WTC11 (cell line): ENCODE results near the gene MACROD2. TPM values are rescaled to one million over a fixed set of nuclear protein-coding genes. Genes with fewer than 3 reads are reported as not detected.

Experiments
- ATAC-seq: fragments of 200-7000 bp; cut with Tn5 transposase; 2 replicates; pipeline ENCODE4 v1.10.0; 2021; ENCODE audit warnings: mild to moderate bottlenecking, moderate library complexity
- CTCF ChIA-PET: fragments of 300-600 bp; sonication (Branson Sonifier 250); formaldehyde crosslinking; loops from one replicate; lab custom pipeline; 2021; ENCODE audit warnings: antibody characterized with exemption; lab: Charles Lee
- POLR2A ChIA-PET: fragments of 350-600 bp; sonication (Branson Sonifier 250); formaldehyde crosslinking; loops from one replicate; lab custom pipeline; 2021; ENCODE audit warnings: antibody characterized with exemption; lab: Charles Lee
- DNase-seq: peaks from one replicate; pipeline ENCODE4 v3.0.0; 2021; ENCODE audit warnings: low spot score
- H3K27ac Mint-ChIP-seq: 2 replicates; pipeline ENCODE4 v1.8.0; 2021; ENCODE audit warnings: mixed read lengths
- H3K27me3 Mint-ChIP-seq: 2 replicates; pipeline ENCODE4 v1.8.0; 2021; ENCODE audit warnings: low read depth, mild to moderate bottlenecking, moderate library complexity, mixed read lengths
- H3K36me3 Mint-ChIP-seq: 2 replicates; pipeline ENCODE4 v1.8.0; 2021; ENCODE audit warnings: mixed read lengths
- H3K4me1 Mint-ChIP-seq: 2 replicates; pipeline ENCODE4 v1.8.0; 2022; ENCODE audit warnings: mixed read lengths
- H3K4me3 Mint-ChIP-seq: 2 replicates; pipeline ENCODE4 v1.8.0; 2021; ENCODE audit warnings: mild to moderate bottlenecking, moderate library complexity, mixed read lengths
- H3K9me3 Mint-ChIP-seq: 2 replicates; pipeline ENCODE4 v1.8.0; 2021; ENCODE audit warnings: mixed read lengths
- ATF1 ChIP-seq: sonication (generic); formaldehyde crosslinking; IDR thresholded peaks from 2 replicates; pipeline ENCODE4 v1.8.1; 2023; ENCODE audit warnings: mild to moderate bottlenecking, moderate library complexity, missing genetic modification reagents
- E2F4 ChIP-seq: sonication (generic); formaldehyde crosslinking; IDR thresholded peaks from 2 replicates; pipeline ENCODE4 v1.8.1; 2022; ENCODE audit warnings: low read depth, mild to moderate bottlenecking, moderate library complexity, missing genetic modification reagents, borderline replicate concordance
- ELF4 ChIP-seq: sonication (generic); formaldehyde crosslinking; IDR thresholded peaks from 2 replicates; pipeline ENCODE4 v1.8.1; 2022; ENCODE audit warnings: low read depth, mild to moderate bottlenecking, moderate library complexity, missing genetic modification reagents
- EMX1 ChIP-seq: fragments of 250-450 bp; sonication (Bioruptor Pico); IDR thresholded peaks from 2 replicates; pipeline ENCODE4 v1.8.0; 2021; ENCODE audit warnings: mild to moderate bottlenecking
- ETV6 ChIP-seq: sonication (generic); formaldehyde crosslinking; IDR thresholded peaks from 2 replicates; pipeline ENCODE4 v1.8.1; 2022; ENCODE audit warnings: mild to moderate bottlenecking, missing genetic modification reagents
- FOXP4 ChIP-seq: sonication (generic); formaldehyde crosslinking; IDR thresholded peaks from 2 replicates; pipeline ENCODE4 v1.8.0; 2022; ENCODE audit warnings: mild to moderate bottlenecking, missing genetic modification reagents
- GTF2I ChIP-seq: fragments of 250-450 bp; sonication (Bioruptor Pico); conservative IDR thresholded peaks from 2 replicates; pipeline ENCODE4 v1.4.0; 2021; ENCODE audit warnings: mild to moderate bottlenecking
- IRF2 ChIP-seq: sonication (generic); formaldehyde crosslinking; IDR thresholded peaks from 2 replicates; pipeline ENCODE4 v1.8.0; 2022; ENCODE audit warnings: low read depth, missing genetic modification reagents, borderline replicate concordance
- PRRX2 ChIP-seq: fragments of 250-450 bp; sonication (Bioruptor Pico); IDR thresholded peaks from 2 replicates; pipeline ENCODE4 v1.8.0; 2021; ENCODE audit warnings: mild to moderate bottlenecking
- TCF7 ChIP-seq: sonication (generic); formaldehyde crosslinking; IDR thresholded peaks from 2 replicates; pipeline ENCODE4 v1.8.0; 2022; ENCODE audit warnings: mild to moderate bottlenecking, low read depth, missing genetic modification reagents, moderate library complexity
- ZBTB43 ChIP-seq: sonication (generic); formaldehyde crosslinking; IDR thresholded peaks from 2 replicates; pipeline ENCODE4 v1.8.1; 2023; ENCODE audit warnings: mild to moderate bottlenecking, missing genetic modification reagents
- ZMAT4 ChIP-seq: fragments of 250-450 bp; sonication (Bioruptor Pico); IDR thresholded peaks from 2 replicates; pipeline ENCODE4 v1.9.0; 2021; ENCODE audit warnings: mild to moderate bottlenecking
- ZNF121 ChIP-seq: sonication (generic); formaldehyde crosslinking; IDR thresholded peaks from 2 replicates; pipeline ENCODE4 v1.8.0; 2023; ENCODE audit warnings: missing genetic modification reagents
- ZNF219 ChIP-seq: sonication (generic); formaldehyde crosslinking; IDR thresholded peaks from 2 replicates; pipeline ENCODE4 v1.8.0; 2023; ENCODE audit warnings: missing genetic modification reagents, mild to moderate bottlenecking, borderline replicate concordance
- ZNF396 ChIP-seq: fragments of 250-450 bp; sonication (Bioruptor Pico); IDR thresholded peaks from 2 replicates; pipeline ENCODE4 v1.8.0; 2021; ENCODE audit warnings: mild to moderate bottlenecking, moderate library complexity, borderline replicate concordance
- ZNF425 ChIP-seq: fragments of 250-450 bp; sonication (Bioruptor Pico); conservative IDR thresholded peaks from 2 replicates; pipeline ENCODE4 v1.9.0; 2021; ENCODE audit warnings: mild to moderate bottlenecking
- ZNF532 ChIP-seq: fragments of 250-450 bp; sonication (Bioruptor Pico); IDR thresholded peaks from 2 replicates; pipeline ENCODE4 v1.9.0; 2021; ENCODE audit warnings: mild to moderate bottlenecking, borderline replicate concordance
- total RNA-seq: library from RNA; stranded (reverse); gene quantifications from 3 replicates; pipeline ENCODE4 v1.2.3, GENCODE V29; 2021

MACROD2 gene
- total RNA-seq, 1 experiment from 2014 or later, result 4.1 TPM

- no peaks in the 10 kb centered on the region for H3K36me3 Mint-ChIP-seq
- TF ChIP-seq ELF4 (CRISPR knock-in tag) (no peak), E2F4 (CRISPR knock-in tag) (no peak), ZNF532 (no peak), ETV6 (CRISPR knock-in tag) (no peak), ZNF219 (CRISPR knock-in tag) (no peak), IRF2 (CRISPR knock-in tag) (no peak), ZBTB43 (CRISPR knock-in tag) (no peak), EMX1 (CRISPR knock-in tag) (no peak), ZNF121 (CRISPR knock-in tag) (no peak), FOXP4 (CRISPR knock-in tag) (no peak), ZMAT4 (CRISPR knock-in tag) (no peak), ZNF425 (CRISPR knock-in tag) (no peak), PRRX2 (no peak), ATF1 (CRISPR knock-in tag) (no peak), TCF7 (CRISPR knock-in tag) (no peak), GTF2I (CRISPR knock-in tag) (no peak), ZNF396 (no peak)
- no peaks in the 10 kb centered on the region for H3K27me3 Mint-ChIP-seq
- no peak overlapping the region for H3K4me3 Mint-ChIP-seq
- peak overlapping the region; percentile 70; the same call in 1 of the 2 replicates for H3K27ac Mint-ChIP-seq
- peaks cover 62% of the 10 kb centered on the region for H3K4me1 Mint-ChIP-seq
- POLR2A ChIA-PET, result no interaction called here
- H3K9me3 Mint-ChIP-seq, result peaks cover 6% of the 10 kb centered on the region
- DNase-seq, result no peak
- CTCF ChIA-PET, result interaction anchor here (0.9 to 2.1 kb wide), 5 partner anchors 28 to 610 kb away, joined by 3 to 5 read pairs (median 3); partner anchors contain the start of gene FLRT3
- ATAC-seq, result no peak
These were observed 952.2 kb downstream of the MACROD2 start for GRCh38 chr20:14947536-14947935.
